ENCODE data around the gene SEC61G.

SEC61G gene

DNA sequence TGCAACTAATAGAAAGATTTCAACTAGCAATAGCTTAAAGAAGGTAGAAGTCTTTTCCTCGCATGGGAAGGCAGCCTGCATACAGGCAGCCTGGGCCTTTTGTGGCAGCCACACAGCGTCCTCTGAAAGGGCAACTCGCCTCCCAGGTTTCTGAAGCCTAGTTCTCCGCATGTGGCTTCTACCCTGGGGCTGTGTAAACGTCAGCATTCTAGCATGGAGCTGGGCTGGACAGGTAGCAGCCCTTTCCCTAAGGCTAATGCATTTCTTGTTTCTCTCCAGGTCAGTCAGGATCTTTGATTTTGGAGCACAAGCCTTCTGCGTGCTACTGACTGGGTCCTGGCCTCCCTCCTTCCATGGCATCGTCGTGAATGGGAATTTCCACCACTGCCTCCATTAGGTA, 23.8 kb upstream of the SEC61G start:
- Histone ChIP-seq H3K4me3 (ENCODE audit: low read depth, low read length) (no peak overlapping the region), H3K36me3 (replicated peaks) (no peaks in the 10 kb centered on the region), H3K27me3 (replicated peaks) (no peaks in the 10 kb centered on the region), H3K27ac (no peak overlapping the region)
- DNase-seq = no peak
- in situ Hi-C loops (cut with HindIII; ENCODE audit: low pct_ligation_motif_present, low sequenced_read_pairs) = loop anchor here (25.0 kb wide), 1 partner anchor 479 kb away; no protein-coding TSS in a partner anchor
- TF ChIP-seq, protein P1, sequence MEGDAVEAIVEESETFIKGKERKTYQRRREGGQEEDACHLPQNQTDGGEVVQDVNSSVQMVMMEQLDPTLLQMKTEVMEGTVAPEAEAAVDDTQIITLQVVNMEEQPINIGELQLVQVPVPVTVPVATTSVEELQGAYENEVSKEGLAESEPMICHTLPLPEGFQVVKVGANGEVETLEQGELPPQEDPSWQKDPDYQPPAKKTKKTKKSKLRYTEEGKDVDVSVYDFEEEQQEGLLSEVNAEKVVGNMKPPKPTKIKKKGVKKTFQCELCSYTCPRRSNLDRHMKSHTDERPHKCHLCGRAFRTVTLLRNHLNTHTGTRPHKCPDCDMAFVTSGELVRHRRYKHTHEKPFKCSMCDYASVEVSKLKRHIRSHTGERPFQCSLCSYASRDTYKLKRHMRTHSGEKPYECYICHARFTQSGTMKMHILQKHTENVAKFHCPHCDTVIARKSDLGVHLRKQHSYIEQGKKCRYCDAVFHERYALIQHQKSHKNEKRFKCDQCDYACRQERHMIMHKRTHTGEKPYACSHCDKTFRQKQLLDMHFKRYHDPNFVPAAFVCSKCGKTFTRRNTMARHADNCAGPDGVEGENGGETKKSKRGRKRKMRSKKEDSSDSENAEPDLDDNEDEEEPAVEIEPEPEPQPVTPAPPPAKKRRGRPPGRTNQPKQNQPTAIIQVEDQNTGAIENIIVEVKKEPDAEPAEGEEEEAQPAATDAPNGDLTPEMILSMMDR (IDR thresholded peaks at IDR 0.05; ENCODE audit: low read depth, low read length, missing control alignments) = no peak

DNA sequence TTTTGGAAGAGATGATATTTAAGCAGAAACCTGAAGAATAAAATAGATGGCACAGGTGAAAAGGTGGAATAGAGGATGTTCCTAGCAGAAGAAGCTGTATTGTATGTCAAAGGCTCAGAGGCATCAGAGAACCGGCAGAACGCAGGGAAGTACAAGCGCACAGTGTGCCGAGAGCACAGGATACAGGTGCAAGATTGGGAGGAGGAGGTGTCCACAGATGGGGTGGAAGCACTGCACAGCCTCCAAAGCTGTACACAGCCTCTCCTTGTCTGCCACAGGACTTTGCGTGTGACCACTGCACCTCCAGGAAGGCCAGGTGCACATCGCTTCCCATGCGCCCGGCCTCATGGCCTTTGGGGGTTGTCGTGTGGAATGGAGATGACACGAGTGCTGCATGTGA, 23.3 kb upstream of the SEC61G start:
- TF ChIP-seq, protein P1 (IDR thresholded peaks at IDR 0.05; ENCODE audit: low read depth, low read length, missing control alignments) = no peak
- in situ Hi-C loops (cut with HindIII; ENCODE audit: low pct_ligation_motif_present, low sequenced_read_pairs) = loop anchor here (25.0 kb wide), 1 partner anchor 480 kb away; no protein-coding TSS in a partner anchor
- no peak for DNase-seq
- no peaks in the 10 kb centered on the region for H3K36me3 ChIP-seq (replicated peaks)
- no peak overlapping the region for H3K4me3 ChIP-seq (ENCODE audit: low read depth, low read length)
- H3K27ac ChIP-seq = no peak overlapping the region
- H3K27me3 ChIP-seq (replicated peaks) = no peaks in the 10 kb centered on the region

DNA sequence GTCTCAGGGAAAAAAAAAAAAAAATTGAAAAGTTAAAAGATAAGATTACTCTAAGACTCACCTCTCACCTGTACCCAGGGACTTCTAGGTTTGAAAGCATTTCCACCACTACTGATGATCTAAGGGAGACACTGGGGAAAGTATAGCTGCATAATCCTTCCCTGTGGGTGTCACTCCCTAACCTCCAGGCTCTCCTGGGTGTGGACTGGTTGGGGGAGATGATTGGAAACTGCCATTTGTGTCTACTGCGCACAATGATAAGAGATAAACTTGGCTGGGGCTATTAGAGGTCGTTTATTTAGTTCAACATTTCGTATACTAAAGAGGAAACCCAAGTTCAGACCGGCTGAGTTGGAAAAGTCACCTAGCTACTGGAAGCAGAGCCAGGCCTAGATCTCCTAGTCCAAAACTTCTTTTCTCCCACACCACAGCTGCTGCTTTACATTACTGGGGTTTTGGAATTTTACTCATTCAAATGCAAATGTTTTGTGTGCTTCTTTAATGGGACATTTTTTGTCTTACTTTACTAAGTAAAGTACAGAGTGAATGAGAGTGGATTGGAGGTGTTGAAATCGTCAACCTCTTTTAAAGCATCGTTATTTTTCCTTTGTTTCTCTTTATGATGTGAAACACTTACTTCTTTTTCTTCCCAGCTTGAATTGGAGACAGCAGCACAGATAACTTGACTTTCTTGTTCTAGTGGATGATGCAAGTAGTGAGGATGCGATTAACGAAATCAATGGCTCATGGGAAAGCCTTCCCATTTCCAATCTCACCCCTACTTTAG, 22.3 kb upstream of the SEC61G start:
- no peak for DNase-seq
- Histone ChIP-seq H3K27me3 (replicated peaks) (no peaks in the 10 kb centered on the region), H3K36me3 (replicated peaks) (no peaks in the 10 kb centered on the region), H3K27ac (no peak overlapping the region), H3K4me3 (ENCODE audit: low read depth, low read length) (no peak overlapping the region)
- TF ChIP-seq, protein P1 (IDR thresholded peaks at IDR 0.05; ENCODE audit: low read depth, low read length, missing control alignments) = no peak
- in situ Hi-C loops (cut with HindIII; ENCODE audit: low pct_ligation_motif_present, low sequenced_read_pairs) = loop anchor here (25.0 kb wide), 1 partner anchor 481 kb away; no protein-coding TSS in a partner anchor

DNA sequence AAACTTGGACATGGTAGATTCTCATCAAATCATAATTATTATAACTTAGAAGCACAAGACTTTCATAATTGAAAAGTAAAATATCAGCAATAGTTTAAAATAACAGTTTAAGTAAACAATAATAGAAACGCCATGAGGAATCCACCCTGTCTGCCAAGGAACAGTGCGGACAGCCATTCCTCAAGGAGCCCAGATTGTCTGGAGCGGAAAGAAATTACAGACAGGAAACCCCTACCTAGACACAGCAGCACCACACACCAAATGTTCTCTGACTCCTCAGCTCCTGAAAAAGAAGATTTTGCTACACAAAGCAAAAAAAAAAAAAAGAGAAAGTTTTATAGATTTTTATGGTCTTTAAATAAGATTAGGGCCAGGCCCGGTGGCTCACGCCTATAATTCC, 21.5 kb upstream of the SEC61G start:
- H3K36me3 ChIP-seq (replicated peaks) = no peaks in the 10 kb centered on the region
- no peak for DNase-seq
- H3K27ac ChIP-seq = no peak overlapping the region
- no peaks in the 10 kb centered on the region for H3K27me3 ChIP-seq (replicated peaks)
- TF ChIP-seq, protein P1 (IDR thresholded peaks at IDR 0.05; ENCODE audit: low read depth, low read length, missing control alignments) = no peak
- in situ Hi-C loops (cut with HindIII; ENCODE audit: low pct_ligation_motif_present, low sequenced_read_pairs) = loop anchor here (25.0 kb wide), 1 partner anchor 482 kb away; no protein-coding TSS in a partner anchor
- no peak overlapping the region for H3K4me3 ChIP-seq (ENCODE audit: low read depth, low read length)

DNA sequence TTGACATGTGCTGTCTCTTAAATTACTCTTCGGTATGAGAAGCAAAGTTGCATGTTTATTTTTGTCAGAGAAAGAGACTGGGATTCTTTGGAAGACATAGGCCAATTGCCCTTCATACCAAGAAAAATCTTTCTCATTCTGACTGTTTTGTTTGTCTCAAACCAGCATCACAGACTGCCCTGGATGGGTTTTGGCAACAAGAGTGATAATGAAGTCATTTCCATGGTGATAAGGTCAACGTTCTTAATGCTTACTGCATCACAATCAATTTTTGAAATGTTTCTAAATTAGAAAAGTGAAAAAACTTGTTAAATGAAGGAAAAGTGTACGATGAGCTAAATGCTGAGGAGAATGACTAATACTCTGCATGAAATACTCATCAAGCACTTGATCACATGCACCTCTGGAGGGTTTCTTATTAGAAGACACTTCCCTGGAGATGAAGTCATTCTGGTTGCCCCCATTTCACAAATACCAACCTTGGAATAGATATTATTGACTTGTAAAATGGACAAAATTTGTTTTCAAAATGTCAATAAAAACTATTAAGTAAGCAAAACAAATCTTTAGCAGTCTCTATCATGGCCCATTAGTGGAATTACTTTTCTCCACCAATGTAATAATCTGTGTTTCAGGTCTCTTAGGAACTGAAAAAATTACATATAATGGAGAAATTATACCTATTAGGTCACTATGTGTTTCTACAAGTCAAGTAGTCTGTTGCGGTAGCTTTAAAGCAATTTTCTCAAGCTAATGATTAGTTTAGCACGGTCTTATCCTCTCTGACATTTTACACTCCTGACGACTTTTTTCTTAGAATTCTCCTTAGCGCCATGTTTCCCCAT, 19.9 kb upstream of the SEC61G start:
- in situ Hi-C loops (cut with HindIII; ENCODE audit: low pct_ligation_motif_present, low sequenced_read_pairs) = loop anchor here (25.0 kb wide), 1 partner anchor 483 kb away; no protein-coding TSS in a partner anchor
- TF ChIP-seq, protein P1 (IDR thresholded peaks at IDR 0.05; ENCODE audit: low read depth, low read length, missing control alignments) = no peak
- DNase-seq = no peak
- Histone ChIP-seq H3K4me3 (ENCODE audit: low read depth, low read length) (no peak overlapping the region), H3K36me3 (replicated peaks) (no peaks in the 10 kb centered on the region), H3K27me3 (replicated peaks) (no peaks in the 10 kb centered on the region), H3K27ac (no peak overlapping the region)

Measured in brain microvascular endothelial cell (primary cell).